DMS53 (cell line): ENCODE data around the gene GFI1B.

Experiments used
- DNase-seq: peaks from one replicate; lab custom pipeline; 2025; lab: John Stamatoyannopoulos, UW

GFI1B gene

GRCh38 chr9:132969783-132970182 lies 8.7 kb upstream of the GFI1B start:
- DNase-seq = no peak

- no peak for DNase-seq
Measured at GRCh38 chr9:132970324-132971062, 8.0 kb upstream of the GFI1B start.

- DNase-seq = no peak
Measured at GRCh38 chr9:132973166-132973565, 5.3 kb upstream of the GFI1B start.

- DNase-seq = peak; percentile 52
Measured at GRCh38 chr9:132973713-132974112, 4.8 kb upstream of the GFI1B start.

- DNase-seq = no peak
Measured at GRCh38 chr9:132975961-132976360, 2.5 kb upstream of the GFI1B start.

GRCh38 chr9:132976571-132976970 lies 1.9 kb upstream of the GFI1B start:
- DNase-seq = no peak

GRCh38 chr9:132978112-132978450 lies 413 bp upstream of the GFI1B start:
- no peak for DNase-seq

- no peak for DNase-seq
Measured at GRCh38 chr9:132980157-132980556, 1.7 kb downstream of the GFI1B start.

- no peak for DNase-seq
Measured at GRCh38 chr9:132982458-132982857, 4.0 kb downstream of the GFI1B start.

- no peak for DNase-seq
Measured at GRCh38 chr9:132983491-132984201, 5.2 kb downstream of the GFI1B start.

- DNase-seq = no peak
Measured at GRCh38 chr9:132984202-132985070, 5.9 kb downstream of the GFI1B start.

GRCh38 chr9:132985071-132985350 lies 6.5 kb downstream of the GFI1B start:
- DNase-seq = no peak

GRCh38 chr9:132985489-132985888 lies 7.0 kb downstream of the GFI1B start:
- no peak for DNase-seq

GRCh38 chr9:132986114-132986513 lies 7.6 kb downstream of the GFI1B start:
- no peak for DNase-seq

GRCh38 chr9:132986640-132987620 lies 8.4 kb downstream of the GFI1B start:
- no peak for DNase-seq

- DNase-seq = no peak
Measured at GRCh38 chr9:132988244-132989013, 9.9 kb downstream of the GFI1B start.

GRCh38 chr9:132989014-132989310 lies 10.5 kb downstream of the GFI1B start:
- DNase-seq = no peak

GRCh38 chr9:132989414-132989996 lies 11.0 kb downstream of the GFI1B start:
- peak; percentile 83 for DNase-seq

GRCh38 chr9:132989998-132990557 lies 11.6 kb downstream of the GFI1B start:
- DNase-seq = peak; percentile 92

- DNase-seq = peak; percentile 70
Measured at GRCh38 chr9:132990781-132991180, 12.3 kb downstream of the GFI1B start.
